ENCODE data around the gene LSM11. TPM values are rescaled to one million over a fixed set of nuclear protein-coding genes. Genes with fewer than 3 reads are reported as not detected.

LSM11 gene
- total RNA-seq: 4.8 and 7.3 TPM in 2 replicates

GRCh38 chr5:157743163-157744050, at the start of gene LSM11:
Gene LSM11, plus strand, starts transcription at chr5:157743712. Its CDS starts 39 bp downstream, at chr5:157743751.

GRCh38 chr5:157731272-157732129, 12.0 kb upstream of the LSM11 start, which contains the start of gene THG1L:
Gene THG1L, plus strand, starts transcription at chr5:157731420. Its CDS starts 21 bp downstream, at chr5:157731441.

Other genes with a start within 250 kb of the LSM11 start
- gene ADAM19, start 167.9 kb upstream of the LSM11 start, total RNA-seq: 15.5 and 43.9 TPM in 2 replicates
- gene SOX30, start 91.3 kb upstream of the LSM11 start, total RNA-seq: under 0.01 TPM in 1 of 2 replicates, not detected in the other
- gene C5orf52, start 72.2 kb upstream of the LSM11 start, total RNA-seq: not detected in 2 replicates
- gene THG1L, start 12.3 kb upstream of the LSM11 start, total RNA-seq: 17.8 and 20.6 TPM in 2 replicates
- gene CLINT1, start 115.4 kb downstream of the LSM11 start, total RNA-seq: 85.1 and 150 TPM in 2 replicates